AG04450 (cell line): ENCODE data around the gene EIF4E3. TPM values are rescaled to one million over a fixed set of nuclear protein-coding genes. Genes with fewer than 3 reads are reported as not detected.

Experiments used
- CTCF ChIA-PET: fragments of 300-600, 350-600 bp; formaldehyde crosslinking; extraction: SDS; loops from one replicate; lab custom pipeline; 2022; ENCODE audit warnings: antibody characterized with exemption, inconsistent platforms; lab: Charles Lee
- POLR2A ChIA-PET: fragments of 350-600 bp; formaldehyde crosslinking; extraction: SDS; loops from one replicate; lab custom pipeline; 2021; ENCODE audit warnings: antibody characterized with exemption, inconsistent platforms; lab: Yijun Ruan, JAX
- DNase-seq: peaks from one replicate; pipeline ENCODE4 v3.0.0-alpha.2; 2011; ENCODE audit warnings: low read depth, low spot score
- H3K27ac ChIP-seq: one replicate; pipeline ENCODE4 v1.5.1; 2012; ENCODE audit warnings: low read depth, low read length, control low read depth
- H3K27me3 ChIP-seq: one replicate; pipeline ENCODE4 v1.6.0; 2012; ENCODE audit warnings: low read length; ENCODE audit not compliant: control insufficient read depth, insufficient read depth
- H3K4me3 ChIP-seq: 2 replicates; pipeline ENCODE4 v1.5.1; 2011; ENCODE audit warnings: mild to moderate bottlenecking, low read depth, low read length, control low read depth
- H3K9me3 ChIP-seq: 2 replicates; pipeline ENCODE4 v1.5.1; 2012; ENCODE audit warnings: low read length; ENCODE audit not compliant: control insufficient read depth, insufficient read depth
- polyA plus RNA-seq: library from polyadenylated mRNA; depleted of rRNA; stranded (reverse); fragments of >200 nt; gene quantifications from 2 replicates; pipeline ENCODE4 v1.2.3, GENCODE V29; 2011
- TF ChIP-seq, protein P1 (sequence below): IDR thresholded peaks from 2 replicates; pipeline ENCODE4 v1.5.1; 2011; ENCODE audit warnings: low read depth, low read length, control low read depth, inconsistent platforms

Gene EIF4E3
- polyA plus RNA-seq, 1 experiment: 2.3 TPM

DNA sequence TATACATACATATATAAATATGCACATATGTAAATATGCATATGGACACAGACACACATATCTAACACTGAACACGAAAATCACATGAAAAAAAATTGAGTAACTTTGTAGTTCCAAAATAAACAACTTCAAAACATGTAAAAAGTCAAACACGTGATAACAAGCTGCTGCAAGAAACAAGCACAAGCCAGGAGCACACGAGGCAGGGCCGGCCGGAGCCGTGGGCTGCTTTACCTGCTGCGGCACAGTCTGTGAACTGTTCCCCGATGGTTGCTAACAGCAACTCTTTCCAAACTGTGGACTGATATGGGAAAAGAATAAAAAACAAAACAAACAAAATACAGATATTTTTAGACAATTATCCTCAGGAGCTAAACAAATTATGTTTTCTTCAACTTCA is 31.6 kb downstream of the EIF4E3 start:
- no peaks in the 10 kb centered on the region for H3K9me3 ChIP-seq
- H3K27me3 ChIP-seq: no peaks in the 10 kb centered on the region
- H3K27ac ChIP-seq: no peak overlapping the region
- DNase-seq: no peak
- TF ChIP-seq, protein P1, sequence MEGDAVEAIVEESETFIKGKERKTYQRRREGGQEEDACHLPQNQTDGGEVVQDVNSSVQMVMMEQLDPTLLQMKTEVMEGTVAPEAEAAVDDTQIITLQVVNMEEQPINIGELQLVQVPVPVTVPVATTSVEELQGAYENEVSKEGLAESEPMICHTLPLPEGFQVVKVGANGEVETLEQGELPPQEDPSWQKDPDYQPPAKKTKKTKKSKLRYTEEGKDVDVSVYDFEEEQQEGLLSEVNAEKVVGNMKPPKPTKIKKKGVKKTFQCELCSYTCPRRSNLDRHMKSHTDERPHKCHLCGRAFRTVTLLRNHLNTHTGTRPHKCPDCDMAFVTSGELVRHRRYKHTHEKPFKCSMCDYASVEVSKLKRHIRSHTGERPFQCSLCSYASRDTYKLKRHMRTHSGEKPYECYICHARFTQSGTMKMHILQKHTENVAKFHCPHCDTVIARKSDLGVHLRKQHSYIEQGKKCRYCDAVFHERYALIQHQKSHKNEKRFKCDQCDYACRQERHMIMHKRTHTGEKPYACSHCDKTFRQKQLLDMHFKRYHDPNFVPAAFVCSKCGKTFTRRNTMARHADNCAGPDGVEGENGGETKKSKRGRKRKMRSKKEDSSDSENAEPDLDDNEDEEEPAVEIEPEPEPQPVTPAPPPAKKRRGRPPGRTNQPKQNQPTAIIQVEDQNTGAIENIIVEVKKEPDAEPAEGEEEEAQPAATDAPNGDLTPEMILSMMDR: no peak
- ChIA-PET POLR2A (interaction anchor here (1.0 kb wide), 1 partner anchor 1334 kb away, joined by 4 read pairs; no protein-coding TSS in a partner anchor), CTCF (interaction anchor here (0.8 to 3.6 kb wide), 5 partner anchors 12 to 1143 kb away, joined by 3 to 38 read pairs (median 4); no protein-coding TSS in a partner anchor)
- H3K4me3 ChIP-seq: no peak overlapping the region

DNA sequence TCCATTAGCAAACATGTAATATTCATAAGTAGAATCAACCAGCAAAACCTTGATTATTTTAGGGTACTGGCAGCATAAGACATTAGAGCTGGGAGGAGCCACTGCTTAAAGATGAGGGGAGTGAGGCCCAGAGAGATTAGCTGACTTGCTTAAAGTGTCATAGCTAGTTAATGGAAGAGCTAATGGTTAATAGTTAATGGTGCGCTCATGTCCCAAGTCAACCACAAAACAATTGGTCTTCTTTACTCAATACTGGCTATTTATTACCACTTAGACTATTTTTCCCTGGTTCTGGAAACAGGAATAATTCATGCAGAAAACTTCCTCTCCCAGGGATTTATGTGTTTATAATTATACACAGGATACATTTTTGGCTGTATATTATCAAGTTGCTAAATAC is 33.1 kb downstream of the EIF4E3 start:
- Histone ChIP-seq H3K27ac (no peak overlapping the region), H3K27me3 (no peaks in the 10 kb centered on the region), H3K4me3 (no peak overlapping the region), H3K9me3 (no peaks in the 10 kb centered on the region)
- no peak for DNase-seq
- CTCF ChIA-PET: interaction anchor here (1.0 to 3.6 kb wide), 2 partner anchors 11 to 37 kb away, joined by 4 to 38 read pairs; no protein-coding TSS in a partner anchor
- TF ChIP-seq, protein P1: no peak
- POLR2A ChIA-PET: no interaction called here

DNA sequence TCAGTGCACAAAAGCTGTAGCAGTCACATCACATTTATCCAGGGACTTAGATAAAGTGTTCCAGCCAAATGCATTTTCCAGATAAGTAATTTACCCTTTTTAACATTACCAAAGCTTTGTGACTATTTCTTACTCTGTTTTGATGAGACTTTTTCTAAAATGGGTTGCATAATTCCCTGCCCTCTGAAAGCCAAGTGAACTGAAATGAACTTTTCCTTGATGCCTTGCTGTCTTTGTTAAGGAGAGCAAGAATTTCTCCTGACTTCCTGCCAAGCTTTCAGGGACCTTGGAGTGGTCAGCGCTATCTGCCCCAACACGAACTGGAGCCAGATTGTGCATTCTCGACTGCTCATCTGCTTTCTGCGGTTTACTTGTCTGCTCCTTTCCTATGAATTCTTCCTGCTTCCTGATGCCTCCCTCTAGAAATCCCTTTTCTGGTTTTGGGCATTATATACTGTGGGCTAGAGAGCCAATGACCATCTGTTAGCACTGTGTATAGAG is 34.8 kb downstream of the EIF4E3 start:
- ChIA-PET CTCF (interaction anchor here (1.9 kb wide), 1 partner anchor 9 kb away, joined by 14 read pairs; no protein-coding TSS in a partner anchor), POLR2A (interaction anchor here (1.0 kb wide), 1 partner anchor 9 kb away, joined by 3 read pairs; no protein-coding TSS in a partner anchor)
- no peak for DNase-seq
- TF ChIP-seq, protein P1: no peak
- Histone ChIP-seq H3K27ac (peak overlapping the region; percentile 49), H3K27me3 (no peaks in the 10 kb centered on the region), H3K4me3 (peak overlapping the region; percentile 25), H3K9me3 (no peaks in the 10 kb centered on the region)

DNA sequence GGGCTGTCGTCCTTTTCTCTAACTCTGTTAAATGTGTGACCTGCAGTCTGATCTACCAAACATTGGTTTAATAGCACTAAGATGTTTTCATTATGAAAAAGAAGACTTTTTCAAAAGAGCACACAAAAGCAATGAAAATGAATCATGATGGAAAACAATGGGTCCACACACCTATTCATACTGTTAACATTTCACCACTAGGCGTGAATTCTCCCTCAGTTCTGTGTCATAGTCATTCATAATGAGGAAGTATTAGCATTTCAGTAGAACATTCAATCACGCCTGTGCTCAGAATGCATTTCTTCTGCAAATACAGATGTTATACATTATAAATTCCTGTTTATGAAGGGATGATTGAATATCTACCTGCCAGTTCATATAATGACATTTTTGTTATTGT is 35.9 kb downstream of the EIF4E3 start:
- Histone ChIP-seq H3K9me3 (no peaks in the 10 kb centered on the region), H3K27me3 (no peaks in the 10 kb centered on the region), H3K27ac (no peak overlapping the region), H3K4me3 (no peak overlapping the region)
- TF ChIP-seq, protein P1: no peak
- POLR2A ChIA-PET: no interaction called here
- no peak for DNase-seq
- CTCF ChIA-PET: interaction anchor here (0.6 to 1.9 kb wide), 2 partner anchors 8 to 16 kb away, joined by 3 to 14 read pairs; no protein-coding TSS in a partner anchor

DNA sequence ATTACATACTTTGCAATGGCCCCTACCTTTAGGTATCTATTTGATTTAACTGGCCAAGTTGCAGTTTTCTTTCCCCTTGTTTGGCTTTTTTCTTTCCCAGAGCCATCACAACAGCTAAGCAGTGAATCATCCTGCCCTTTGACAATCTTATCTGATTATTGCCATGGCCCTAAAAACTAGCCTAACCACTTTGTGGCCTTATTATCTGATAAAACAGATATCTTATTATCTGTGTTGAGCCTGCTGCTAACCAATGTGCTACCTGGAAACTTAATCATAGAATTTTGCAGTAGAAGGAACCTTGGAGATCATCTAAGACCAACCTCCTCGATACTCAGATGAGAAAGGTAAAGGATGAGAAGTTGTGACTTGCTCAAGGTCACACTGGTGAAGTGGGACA is 37.1 kb downstream of the EIF4E3 start:
- TF ChIP-seq, protein P1: no peak
- POLR2A ChIA-PET: no interaction called here
- H3K9me3 ChIP-seq: no peaks in the 10 kb centered on the region
- H3K27me3 ChIP-seq: no peaks in the 10 kb centered on the region
- H3K4me3 ChIP-seq: no peak overlapping the region
- CTCF ChIA-PET: no interaction called here
- no peak for DNase-seq
- H3K27ac ChIP-seq: no peak overlapping the region
